HG02642 (cell line): Measurements from ENCODE around the gene C3orf62.

Source experiments
- ATAC-seq: cut with Tn5 transposase; IDR thresholded peaks from one replicate; pipeline ENCODE4 v1.9.1; 2021; ENCODE audit warnings: mild to moderate bottlenecking; ENCODE audit not compliant: unreplicated experiment, poor library complexity

Gene C3orf62

GRCh38 chr3:49276475-49277382 is at the start of gene C3orf62:
TSS of gene C3orf62 (minus strand) at chr3:49277232. CDS start at chr3:49276872, 360 bp downstream.
- ATAC-seq, result peak; percentile 66

GRCh38 chr3:49324768-49325167 is 47.7 kb upstream of the C3orf62 start:
- no peak for ATAC-seq

GRCh38 chr3:49316696-49317457 is 39.8 kb upstream of the C3orf62 start:
- no peak for ATAC-seq

GRCh38 chr3:49313896-49314688 is 37.1 kb upstream of the C3orf62 start:
- no peak for ATAC-seq

GRCh38 chr3:49311283-49311682 is 34.3 kb upstream of the C3orf62 start:
- ATAC-seq, result no peak

- no peak for ATAC-seq
These were observed 33.6 kb upstream of the C3orf62 start for GRCh38 chr3:49310677-49311076.

GRCh38 chr3:49305608-49306007 is 28.6 kb upstream of the C3orf62 start:
- no peak for ATAC-seq

- ATAC-seq, result no peak
These were observed 25.6 kb upstream of the C3orf62 start for GRCh38 chr3:49302613-49303012.

GRCh38 chr3:49300595-49300994 is 23.6 kb upstream of the C3orf62 start:
- no peak for ATAC-seq

GRCh38 chr3:49298511-49298910 is 21.5 kb upstream of the C3orf62 start:
- ATAC-seq, result no peak

- ATAC-seq, result no peak
These were observed 19.9 kb upstream of the C3orf62 start for GRCh38 chr3:49296781-49297411.

GRCh38 chr3:49295489-49296058 is 18.5 kb upstream of the C3orf62 start:
- ATAC-seq, result no peak

GRCh38 chr3:49294343-49294742 is 17.3 kb upstream of the C3orf62 start:
- no peak for ATAC-seq

GRCh38 chr3:49283997-49284396 is 7.0 kb upstream of the C3orf62 start:
- no peak for ATAC-seq

GRCh38 chr3:49279376-49279775 is 2.3 kb upstream of the C3orf62 start:
- ATAC-seq, result no peak

- no peak for ATAC-seq
These were observed 1.5 kb upstream of the C3orf62 start for GRCh38 chr3:49278548-49278947.

GRCh38 chr3:49277383-49277775 is 347 bp upstream of the C3orf62 start:
- ATAC-seq, result no peak

GRCh38 chr3:49273825-49274532 is 3.1 kb downstream of the C3orf62 start:
- no peak for ATAC-seq

GRCh38 chr3:49271047-49271446 is 6.0 kb downstream of the C3orf62 start:
- no peak for ATAC-seq
